ENCODE measurements around the gene RAB36.

RAB36 gene

GRCh38 chr22:23144932-23145877 is at the start of gene RAB36:
Gene RAB36, plus strand, starts transcription at chr22:23145477. Its CDS starts 1,140 bp downstream, at chr22:23146617.
- DNase-seq (ENCODE audit: low read depth in 2 of 2), result peak; percentile 58 to 74

- DNase-seq (ENCODE audit: low read depth in 2 of 2), result no peak
Measured at GRCh38 chr22:23095733-23096342, 49.4 kb upstream of the RAB36 start.

DNA sequence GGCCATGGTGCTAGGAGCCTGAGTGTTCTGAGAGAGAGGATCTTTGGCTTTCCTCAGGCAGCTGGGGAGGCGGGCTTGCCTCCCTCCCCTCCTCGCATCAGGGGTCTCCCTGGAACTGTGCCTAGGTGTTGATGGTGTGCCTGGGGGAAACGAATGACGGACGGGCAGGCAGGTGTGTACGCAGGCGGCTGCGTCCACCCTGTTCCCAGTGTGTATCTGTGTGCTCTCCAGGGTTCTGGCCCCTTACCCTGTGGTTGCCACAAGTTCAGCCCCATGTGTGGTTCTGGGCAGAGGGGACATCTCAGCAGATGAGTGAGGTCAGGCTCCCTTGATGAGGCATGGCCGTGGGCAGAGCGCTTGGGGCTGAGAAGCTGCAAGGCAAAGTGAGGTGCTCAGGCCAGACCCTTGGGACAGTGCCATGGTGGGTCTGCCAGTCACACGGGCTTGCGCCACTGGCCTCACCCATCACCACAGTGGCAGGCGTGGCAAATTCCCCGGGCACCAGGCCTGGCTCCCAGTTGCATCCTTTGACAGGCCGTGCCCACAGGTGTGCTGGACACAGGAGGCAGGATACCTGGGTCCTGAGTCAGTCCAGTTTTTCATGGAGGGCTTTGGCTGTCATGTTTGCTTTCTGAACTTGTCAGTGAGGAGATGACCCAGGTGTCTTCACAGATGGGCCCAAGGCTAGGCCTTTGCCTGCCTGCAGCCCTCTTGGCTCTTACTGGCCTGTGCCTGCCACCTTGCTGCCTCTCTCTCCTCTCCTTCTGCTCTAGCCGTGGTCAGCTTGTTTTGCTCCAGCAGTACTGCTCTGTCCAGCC is 47.7 kb upstream of the RAB36 start:
- no peak for DNase-seq (ENCODE audit: low read depth in 2 of 2)

GRCh38 chr22:23098230-23098705 is 47.0 kb upstream of the RAB36 start:
- DNase-seq (ENCODE audit: low read depth in 2 of 2), result no peak

DNA sequence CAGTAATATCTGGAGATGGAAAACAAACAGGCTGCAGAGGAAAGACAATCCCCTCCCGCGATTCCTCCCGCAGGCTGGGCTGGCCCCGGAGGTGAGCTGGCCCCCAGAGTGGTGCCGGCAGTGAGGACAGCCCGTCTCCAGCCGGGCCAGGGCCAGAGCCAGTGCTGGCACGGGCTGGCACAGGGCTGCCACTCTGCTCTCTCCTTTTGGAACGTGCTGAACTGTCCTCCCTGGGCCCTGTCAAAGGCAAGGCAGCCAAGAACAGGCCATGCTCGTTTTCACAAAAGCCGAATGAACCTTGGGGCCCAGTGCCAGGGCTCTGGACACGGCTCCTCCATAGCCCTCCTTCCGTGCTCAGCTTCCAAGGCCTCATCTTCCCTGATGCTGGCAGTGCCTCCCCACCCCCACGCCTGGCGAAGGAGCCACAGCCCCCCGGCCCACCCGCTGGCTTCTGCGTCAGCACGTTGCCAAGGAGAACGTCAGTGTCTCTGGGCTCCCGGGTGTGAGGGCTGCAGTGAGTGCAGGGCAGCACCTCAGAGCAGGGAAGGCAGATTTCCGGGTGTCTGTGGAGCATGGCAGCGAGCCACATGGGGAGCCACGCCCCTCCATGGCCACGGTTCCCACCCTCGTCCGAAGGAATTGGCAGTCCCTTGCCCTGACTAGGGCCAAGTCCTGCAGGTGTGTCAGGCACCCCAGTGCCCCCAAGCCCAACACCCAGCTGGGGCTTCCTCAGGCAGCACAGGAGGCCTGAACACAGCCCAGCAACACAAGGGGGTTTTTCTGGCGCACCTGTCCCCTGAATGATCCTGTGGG is 46.4 kb upstream of the RAB36 start:
- no peak for DNase-seq (ENCODE audit: low read depth in 2 of 2)

DNA sequence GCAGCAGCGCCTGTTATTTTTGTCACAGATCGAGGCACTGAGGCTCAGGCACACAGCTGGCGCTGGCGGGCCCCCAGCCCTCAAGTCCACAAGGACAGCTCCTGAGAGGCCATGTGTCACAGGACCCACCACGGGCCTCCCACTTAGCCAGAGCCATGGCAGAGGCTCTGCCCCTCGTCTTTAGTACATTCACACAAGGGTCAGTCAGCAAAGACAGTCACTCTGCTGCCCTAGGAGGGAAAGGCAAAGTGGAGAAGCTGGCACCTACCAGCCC is 45.8 kb upstream of the RAB36 start:
- DNase-seq (ENCODE audit: low read depth in 2 of 2), result no peak

DNA sequence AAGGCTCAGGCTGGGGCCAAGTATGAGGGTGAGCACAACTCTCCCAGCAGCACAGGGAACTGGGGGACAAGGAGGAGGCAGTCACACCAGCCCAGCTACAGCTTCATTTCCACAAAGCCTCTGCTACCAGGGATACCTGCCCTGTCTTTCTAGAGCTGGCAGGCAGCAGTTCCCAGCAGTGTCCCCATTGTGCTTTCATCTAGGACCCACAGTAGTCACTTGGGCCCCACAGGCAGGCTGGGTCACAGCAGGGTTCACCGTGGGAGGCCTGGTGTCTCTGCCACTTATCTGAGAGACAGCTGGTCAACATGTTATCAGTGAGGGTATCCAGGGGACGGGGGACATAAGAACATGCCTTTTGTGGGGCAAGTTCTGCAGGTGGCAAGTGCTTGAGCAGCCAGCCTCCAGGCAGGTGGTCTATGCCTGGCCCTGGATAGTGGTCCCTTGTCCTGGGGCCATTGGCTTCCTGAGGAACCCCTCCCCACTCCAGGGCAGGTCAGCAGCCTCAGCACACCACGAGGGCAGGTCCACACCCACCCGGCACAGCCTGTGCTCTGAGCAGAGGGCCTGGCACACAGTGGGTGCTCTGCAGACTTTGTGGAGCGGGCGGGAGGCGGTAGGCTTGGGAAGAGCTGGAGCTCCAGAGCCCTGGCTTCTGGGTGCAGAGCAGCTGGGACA is 45.0 kb upstream of the RAB36 start:
- no peak for DNase-seq (ENCODE audit: low read depth in 2 of 2)

- DNase-seq (ENCODE audit: low read depth in 2 of 2), result no peak
Measured at GRCh38 chr22:23101524-23101923, 43.8 kb upstream of the RAB36 start.

GRCh38 chr22:23102002-23102655 is 43.1 kb upstream of the RAB36 start:
- no peak for DNase-seq (ENCODE audit: low read depth in 2 of 2)

GRCh38 chr22:23102776-23103175 is 42.5 kb upstream of the RAB36 start:
- DNase-seq (ENCODE audit: low read depth in 2 of 2), result no peak

DNA sequence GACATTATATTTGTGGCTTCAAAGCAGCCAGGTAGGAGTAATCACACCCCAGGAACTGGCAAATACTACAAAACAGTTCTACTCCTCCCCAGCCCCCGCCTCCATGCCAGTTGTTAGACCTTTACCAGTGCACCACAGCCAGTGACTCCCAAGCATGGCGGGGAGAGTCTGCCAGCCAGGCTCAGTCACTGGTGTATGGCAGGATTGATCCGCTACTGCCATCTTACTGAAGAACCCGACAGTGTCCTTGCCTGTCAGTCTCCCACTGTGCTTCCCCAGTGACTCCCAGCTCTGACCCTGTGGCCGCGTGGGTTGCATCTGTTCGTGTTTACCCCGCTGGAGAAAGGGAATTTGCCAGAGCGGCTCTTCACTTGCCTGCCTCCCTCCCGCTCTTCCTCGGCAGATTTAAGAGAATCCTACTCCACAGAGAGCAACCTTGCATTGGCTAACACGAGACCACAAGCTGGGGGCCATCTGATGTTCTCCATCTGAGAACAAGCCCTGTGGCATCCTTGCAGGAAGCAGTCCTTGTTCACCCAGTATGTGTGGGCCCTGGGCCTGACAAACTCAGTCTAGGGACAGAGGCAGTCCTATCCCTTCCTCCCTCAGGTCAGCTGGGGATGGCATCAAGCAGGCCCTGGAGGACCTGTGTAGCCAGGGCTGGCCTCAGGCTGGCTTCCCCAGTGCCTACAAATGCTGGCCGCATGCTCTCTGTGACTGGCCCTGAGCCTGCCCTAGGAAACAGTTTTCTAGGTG is 41.9 kb upstream of the RAB36 start:
- DNase-seq (ENCODE audit: low read depth in 2 of 2), result no peak

- no peak for DNase-seq (ENCODE audit: low read depth in 2 of 2)
Measured at GRCh38 chr22:23104187-23104971, 40.9 kb upstream of the RAB36 start.

DNA sequence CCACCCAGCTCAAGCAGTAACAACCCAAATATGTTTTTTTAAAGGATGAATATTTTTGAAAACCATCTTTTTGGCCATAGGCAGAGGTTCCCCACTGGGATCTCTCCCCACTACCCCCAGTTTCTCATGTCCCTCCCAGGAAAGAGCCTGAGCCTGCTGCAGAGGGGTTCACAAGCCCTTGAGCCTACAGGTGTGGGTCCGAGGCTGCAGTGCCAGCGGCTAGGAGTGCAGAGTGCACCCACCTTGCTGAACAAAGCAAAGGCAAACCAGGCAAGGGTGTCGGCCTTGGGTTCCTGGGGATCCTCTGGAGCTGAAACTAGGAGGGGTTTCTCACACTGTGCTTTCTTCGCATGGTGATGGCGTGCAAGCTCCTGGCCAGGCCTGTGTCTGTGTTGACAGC is 40.0 kb upstream of the RAB36 start:
- no peak for DNase-seq (ENCODE audit: low read depth in 2 of 2)

GRCh38 chr22:23105919-23106318 is 39.4 kb upstream of the RAB36 start:
- no peak for DNase-seq (ENCODE audit: low read depth in 2 of 2)

DNA sequence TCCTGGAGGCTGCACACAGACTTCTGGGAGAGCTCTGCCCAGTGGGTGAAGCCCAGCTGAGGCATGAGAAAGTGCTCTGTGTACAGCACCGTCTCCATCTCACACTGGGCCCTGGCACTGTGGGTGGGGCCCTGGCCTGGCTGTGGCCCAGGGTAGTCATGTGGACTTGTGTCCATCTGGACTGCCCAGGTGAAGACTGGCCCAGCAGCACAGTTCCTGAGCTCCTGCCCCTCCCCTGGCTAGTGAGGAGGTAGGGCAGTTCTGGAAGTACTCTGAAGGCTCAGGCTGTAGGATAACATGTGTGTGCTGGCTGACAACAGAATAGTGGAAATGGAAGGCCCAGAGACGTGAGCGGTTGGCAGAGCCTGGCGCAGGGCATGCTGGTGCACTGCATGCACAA is 38.9 kb upstream of the RAB36 start:
- DNase-seq (ENCODE audit: low read depth in 2 of 2), result no peak

- DNase-seq (ENCODE audit: low read depth in 2 of 2), result no peak
Measured at GRCh38 chr22:23106906-23107367, 38.3 kb upstream of the RAB36 start.

- DNase-seq (ENCODE audit: low read depth in 2 of 2), result no peak
Measured at GRCh38 chr22:23107487-23108248, 37.6 kb upstream of the RAB36 start.
